Activated CD8-positive, alpha-beta memory T cell treated with anti-CD3 and anti-CD28 coated beads for 24 hours (primary cell): ENCODE data around the gene MX1.

Source experiments
- DNase-seq: peaks from one replicate; pipeline ENCODE4 v3.0.0-alpha.2; 2020

MX1 gene

GRCh38 chr21:41432562-41433460, 6.8 kb downstream of the MX1 start:
- DNase-seq: peak; percentile 13

GRCh38 chr21:41433566-41433965, 7.5 kb downstream of the MX1 start:
- DNase-seq: no peak

- DNase-seq: peak; percentile 9
These were observed 9.7 kb downstream of the MX1 start for GRCh38 chr21:41435706-41436105.

GRCh38 chr21:41437729-41438128, 11.7 kb downstream of the MX1 start:
- DNase-seq: peak; percentile 11

- peak; percentile 32 for DNase-seq
These were observed 12.5 kb downstream of the MX1 start for GRCh38 chr21:41438425-41439113.

GRCh38 chr21:41439248-41439647, 13.2 kb downstream of the MX1 start:
- no peak for DNase-seq

GRCh38 chr21:41441546-41441945, 15.5 kb downstream of the MX1 start:
- DNase-seq: no peak

GRCh38 chr21:41442481-41443186, 16.6 kb downstream of the MX1 start:
- DNase-seq: no peak

- no peak for DNase-seq
These were observed 17.5 kb downstream of the MX1 start for GRCh38 chr21:41443562-41443961.

- no peak for DNase-seq
These were observed 18.8 kb downstream of the MX1 start for GRCh38 chr21:41444703-41445464.

GRCh38 chr21:41445465-41445862, 19.4 kb downstream of the MX1 start:
- no peak for DNase-seq

GRCh38 chr21:41446586-41446985, 20.5 kb downstream of the MX1 start:
- DNase-seq: no peak

- no peak for DNase-seq
These were observed 21.3 kb downstream of the MX1 start for GRCh38 chr21:41447356-41447755.

- no peak for DNase-seq
These were observed 23.6 kb downstream of the MX1 start for GRCh38 chr21:41449613-41450012.

GRCh38 chr21:41451753-41452676, 26.0 kb downstream of the MX1 start:
- DNase-seq: no peak

GRCh38 chr21:41453198-41453597, 27.2 kb downstream of the MX1 start:
- DNase-seq: no peak

GRCh38 chr21:41453761-41454160, 27.7 kb downstream of the MX1 start:
- DNase-seq: no peak

GRCh38 chr21:41458121-41458520, 32.1 kb downstream of the MX1 start:
- no peak for DNase-seq

GRCh38 chr21:41458559-41458958, 32.5 kb downstream of the MX1 start:
- no peak for DNase-seq

- DNase-seq: no peak
These were observed 34.0 kb downstream of the MX1 start for GRCh38 chr21:41459884-41460534.
